Superior temporal gyrus (tissue), 1 donor: ENCODE data around the gene ECEL1.
A peak's percentile ranks its signal among the peaks of the same experiment; 100 is the strongest.
"Not testable (repeated sequence)": the region's sequence is repeated elsewhere in the genome, so short reads cannot be mapped to it uniquely, and the experiment has no call there.

Experiments used
- DNase-seq: peaks from one replicate; pipeline ENCODE4 v3.0.0-alpha.2; 2016; ENCODE audit errors: extremely low spot score

The ECEL1 gene

GRCh38 chr2:232443047-232443446 is 44.6 kb downstream of the ECEL1 start:
- not testable (repeated sequence) for DNase-seq

- not testable (repeated sequence) for DNase-seq
These were observed 45.2 kb downstream of the ECEL1 start for GRCh38 chr2:232442431-232442830.

GRCh38 chr2:232441922-232442321 is 45.7 kb downstream of the ECEL1 start:
- not testable (repeated sequence) for DNase-seq

- DNase-seq, result no peak
These were observed 46.4 kb downstream of the ECEL1 start for GRCh38 chr2:232441147-232441651.

- peak; percentile 89 for DNase-seq
These were observed 47.2 kb downstream of the ECEL1 start for GRCh38 chr2:232440220-232441018.

- no peak for DNase-seq
These were observed 47.9 kb downstream of the ECEL1 start for GRCh38 chr2:232439758-232440135.

- DNase-seq, result no peak
These were observed 48.5 kb downstream of the ECEL1 start for GRCh38 chr2:232438951-232439757.

- DNase-seq, result no peak
These were observed 49.5 kb downstream of the ECEL1 start for GRCh38 chr2:232438091-232438490.

- no peak for DNase-seq
These were observed 50.5 kb downstream of the ECEL1 start for GRCh38 chr2:232437195-232437571.

GRCh38 chr2:232436381-232437194 is 51.0 kb downstream of the ECEL1 start:
- DNase-seq, result no peak

- DNase-seq, result no peak
These were observed 51.8 kb downstream of the ECEL1 start for GRCh38 chr2:232435805-232436204.

GRCh38 chr2:232435375-232435648 is 52.3 kb downstream of the ECEL1 start:
- no peak for DNase-seq

GRCh38 chr2:232434563-232435374 is 52.9 kb downstream of the ECEL1 start:
- no peak for DNase-seq

GRCh38 chr2:232434091-232434490 is 53.5 kb downstream of the ECEL1 start:
- DNase-seq, result no peak

- not testable (repeated sequence) for DNase-seq
These were observed 54.0 kb downstream of the ECEL1 start for GRCh38 chr2:232433622-232434021.

- no peak for DNase-seq
These were observed 54.9 kb downstream of the ECEL1 start for GRCh38 chr2:232432598-232433184.

GRCh38 chr2:232431705-232432590 is 55.7 kb downstream of the ECEL1 start:
- no peak for DNase-seq
